NCI-H128 (cell line): ENCODE data around the gene OR10G7.
"Not testable (repeated sequence)": the region's sequence is repeated elsewhere in the genome, so short reads cannot be mapped to it uniquely, and the experiment has no call there.

Experiments used
- DNase-seq: peaks from one replicate; lab custom pipeline; 2025; ENCODE audit not compliant: unreplicated experiment; lab: John Stamatoyannopoulos, UW

Gene OR10G7

GRCh38 chr11:124043420-124043819, 2.3 kb upstream of the OR10G7 start:
- no peak for DNase-seq

- DNase-seq: no peak
These were observed 1.6 kb downstream of the OR10G7 start for GRCh38 chr11:124039557-124039956.

GRCh38 chr11:124036666-124037065, 4.5 kb downstream of the OR10G7 start:
- DNase-seq: no peak

- no peak for DNase-seq
These were observed 14.6 kb downstream of the OR10G7 start, which contains the start of gene OR10G8 for GRCh38 chr11:124026498-124026897. Gene OR10G8 (plus strand): TSS chr11:124026798. CDS start chr11:124029623, 2,825 bp downstream.

GRCh38 chr11:124015837-124016236, 25.3 kb downstream of the OR10G7 start:
- DNase-seq: not testable (repeated sequence)

GRCh38 chr11:124012697-124013096, 28.4 kb downstream of the OR10G7 start, which contains the start of gene OR10G4:
Gene OR10G4 (plus strand): TSS chr11:124012997. CDS start chr11:124015575, 2,578 bp downstream.
- DNase-seq: no peak

- no peak for DNase-seq
These were observed 46.0 kb downstream of the OR10G7 start, which contains the start of gene OR10G6 for GRCh38 chr11:123995119-123995518. Gene OR10G6 (minus strand): TSS chr11:123995161. CDS start chr11:123995161, 0 bp downstream.
